Measurements from ENCODE around the gene MOGAT2.

GRCh38 chr11:75781296-75781695 is 63.7 kb downstream of the MOGAT2 start:
- TF ChIP-seq CTCF (IDR thresholded peaks at IDR 0.05; ENCODE audit: insufficient read depth, low read length): no peak
- no peak for TF ChIP-seq POLR2AphosphoS5 (IDR thresholded peaks at IDR 0.05; ENCODE audit: low read depth)
- TF ChIP-seq GABPA (IDR thresholded peaks at IDR 0.05; ENCODE audit: low read depth): no peak
